HepG2 (cell line): ENCODE results near the gene ARHGAP4. TPM values are rescaled to one million over a fixed set of nuclear protein-coding genes. Genes with fewer than 3 reads are reported as not detected.
A peak's percentile ranks its signal among the peaks of the same experiment; 100 is the strongest.

Experiments used
- ATAC-seq: fragments of 200-7000 bp; cut with Tn5 transposase; 3 replicates; pipeline ENCODE4 v1.9.1; 2020; ENCODE audit warnings: mild to moderate bottlenecking, moderate library complexity
- BruUV-seq: library from RNA; stranded (reverse); fragments of 400-500 nt; replicated peaks from 2 replicates; lab custom pipeline; 2021; lab: Mats Ljungman, UMichigan
- CTCF ChIA-PET: fragments of 300-600 bp; formaldehyde crosslinking; extraction: SDS; loops from one replicate; lab custom pipeline; 2021; ENCODE audit warnings: low total read pairs, inconsistent platforms, low intra/inter-chr PET ratio; lab: Yijun Ruan, JAX
- POLR2A ChIA-PET: fragments of 350-600 bp; sonication (Branson Sonifier 250); formaldehyde crosslinking; loops from one replicate; lab custom pipeline; 2020; ENCODE audit warnings: antibody characterized with exemption, inconsistent platforms; lab: Yijun Ruan, JAX
- DNase-seq: peaks from one replicate; pipeline ENCODE4 v3.0.0-alpha.2; 2015; ENCODE audit warnings: low spot score
- FAIRE-seq: peaks from 3 replicates; lab custom pipeline; 2011; peaks lifted over from hg19 to GRCh38; lab: Jason Lieb, UNC
- H2AFZ ChIP-seq: one replicate; pipeline ENCODE4 v1.6.1; 2011; ENCODE audit warnings: low read length, inconsistent platforms
- H3K27ac ChIP-seq: fragments of 300-600 bp; 3 replicates; pipeline ENCODE4 v1.8.0; 2011; ENCODE audit warnings: mixed run types, mild to moderate bottlenecking, mixed read lengths, low read length, inconsistent platforms; ENCODE audit not compliant: insufficient read depth; ENCODE audit errors: extremely low read length
- H3K27me3 ChIP-seq, 2 experiments: fragments of 200-600 bp in 1 of 2; 2 replicates in 1 of 2; 3 replicates in 1 of 2; pipeline versions ENCODE4 v1.6.0 to v1.8.0; 2011; ENCODE audit warnings: low read length in 2 of 2, mild to moderate bottlenecking in 2 of 2, moderate library complexity in 2 of 2, inconsistent platforms in 1 of 2; ENCODE audit not compliant: insufficient read depth in 2 of 2, control insufficient read depth in 1 of 2
- H3K36me3 ChIP-seq, 2 experiments: fragments of 200-600 bp in 1 of 2; replicated peaks in 1 of 2; 2 replicates in 1 of 2; 3 replicates in 1 of 2; pipeline versions ENCODE4 v1.5.1 to v1.8.0; 2011; ENCODE audit warnings: low read length in 2 of 2, inconsistent platforms in 1 of 2; ENCODE audit not compliant: insufficient read depth in 2 of 2, control insufficient read depth in 1 of 2
- H3K4me1 ChIP-seq: 2 replicates; pipeline ENCODE4 v1.5.1; 2012; ENCODE audit warnings: low read length, inconsistent platforms; ENCODE audit not compliant: insufficient read depth
- H3K4me2 ChIP-seq: 2 replicates; pipeline ENCODE4 v1.6.0; 2011; ENCODE audit warnings: low read depth, low read length, inconsistent platforms
- H3K4me3 ChIP-seq, 3 experiments: fragments of 200-600 bp in 1 of 3; sonication (generic), shearing (Covaris generic) in 1 of 3; replicated peaks in 1 of 3; 2 replicates each; pipeline ENCODE4 v1.5.1; 2011 to 2016; ENCODE audit warnings: low read length in 3 of 3, inconsistent platforms in 2 of 3, low read depth in 2 of 3, mild to moderate bottlenecking in 2 of 3, control low read depth in 1 of 3, mixed read lengths in 1 of 3; ENCODE audit not compliant: insufficient read depth in 1 of 3
- H3K79me2 ChIP-seq: one replicate; pipeline ENCODE4 v1.6.1; 2011; ENCODE audit warnings: low read length, inconsistent platforms; ENCODE audit not compliant: insufficient read depth
- H3K9ac ChIP-seq: 2 replicates; pipeline ENCODE4 v1.6.0; 2011; ENCODE audit warnings: mild to moderate bottlenecking, low read depth, low read length, inconsistent platforms; ENCODE audit not compliant: insufficient read depth
- H3K9me3 ChIP-seq: 2 replicates; pipeline ENCODE4 v1.5.1; 2012; ENCODE audit warnings: mild to moderate bottlenecking, low read length
- H4K20me1 ChIP-seq: 2 replicates; pipeline ENCODE4 v1.6.0; 2011; ENCODE audit warnings: inconsistent platforms, mild to moderate bottlenecking, low read length, moderate library complexity; ENCODE audit not compliant: insufficient read depth
- AGO1 ChIP-seq: fragments of 200-400 bp; formaldehyde crosslinking; IDR thresholded peaks from 2 replicates; pipeline ENCODE4 v1.6.1; 2017; ENCODE audit warnings: mild to moderate bottlenecking, low read depth, low read length, moderate library complexity; ENCODE audit not compliant: poor library complexity, severe bottlenecking
- ARID2 ChIP-seq: sonication (generic); formaldehyde crosslinking; IDR thresholded peaks from 2 replicates; pipeline ENCODE4 v1.8.1; 2022; ENCODE audit warnings: mild to moderate bottlenecking, missing genetic modification reagents, borderline replicate concordance
- HNRNPL ChIP-seq: fragments of 200-400 bp; formaldehyde crosslinking; IDR thresholded peaks from 2 replicates; pipeline ENCODE4 v1.6.1; 2017; ENCODE audit warnings: mild to moderate bottlenecking, low read depth, low read length
- IRF1 ChIP-seq: sonication (generic); formaldehyde crosslinking; IDR thresholded peaks from 2 replicates; pipeline ENCODE4 v1.4.0; 2020; ENCODE audit warnings: low read depth, mild to moderate bottlenecking, missing genetic modification reagents
- RXRB ChIP-seq: IDR thresholded peaks from 2 replicates; pipeline ENCODE4 v1.6.1; 2016; ENCODE audit warnings: borderline replicate concordance, missing genetic modification reagents, missing compliant biosample characterization
- ZBTB33 ChIP-seq: sonication (generic); formaldehyde crosslinking; IDR thresholded peaks from 2 replicates; pipeline ENCODE4 v1.4.0; 2020; ENCODE audit warnings: missing genetic modification reagents
- ZNF280B ChIP-seq: sonication (generic); formaldehyde crosslinking; IDR thresholded peaks from 2 replicates; pipeline ENCODE4 v1.5.0; 2020; ENCODE audit warnings: missing genetic modification reagents, mild to moderate bottlenecking, borderline replicate concordance
- ZSCAN22 ChIP-seq: sonication (generic); formaldehyde crosslinking; IDR thresholded peaks from 2 replicates; pipeline ENCODE4 v1.4.0; 2020; ENCODE audit warnings: mild to moderate bottlenecking, missing genetic modification reagents
- WGBS: methylation state at CpG from one replicate; pipeline ENCODE4 v1.1.6; 2017; ENCODE audit warnings: low lambda C conversion rate; 5-methylcytosine and 5-hydroxymethylcytosine counted together
- in situ Hi-C: cut with HindIII; loops from 2 replicates; pipeline ENCODE4 v1.10.0; 2017; ENCODE audit warnings: low pct_unique_long_range_greater_than_20kb; ENCODE audit not compliant: extremely low pct_ligation_motif_present
- intact Hi-C: fragments of 100-400 bp; cut with micrococcal nuclease; formaldehyde crosslinking; loops from one replicate; pipeline ENCODE4 v1.10.0; 2022; ENCODE audit not compliant: unreplicated experiment
- polyA plus RNA-seq, 8 experiments: library from polyadenylated mRNA; depleted of rRNA in 3 of 8; stranded (reverse) in 7 of 8; unstranded in 1 of 8; fragments of >200 nt; fragmentation: Illumina TruSeq in 4 of 8; extraction: Trizol in 4 of 8; gene quantifications; 2 replicates each; pipeline versions ENCODE4 v1.2.1 to v1.2.3, GENCODE V29; 2011 to 2016; ENCODE audit warnings: low read depth in 4 of 8, missing spikeins in 1 of 8, mixed read lengths in 1 of 8; ENCODE audit not compliant: insufficient read depth in 1 of 8
- total RNA-seq, 5 experiments: library from RNA; depleted of rRNA; stranded (reverse); fragments of >200 nt; fragmentation: Illumina TruSeq; extraction: Trizol; gene quantifications; 2 replicates each; pipeline ENCODE4 v1.2.3, GENCODE V29; 2016; ENCODE audit warnings: low read depth in 1 of 5

The ARHGAP4 gene
- total and polyA plus RNA-seq, 2 of the 13 experiments (the other 11 are each of a cell fraction or from before 2014, with no cell fraction given): 0.57 to 0.64 TPM

GRCh38 chrX:153948847-153949805 lies 23.1 kb upstream of the ARHGAP4 start:
- H3K9me3 ChIP-seq: no peaks in the 10 kb centered on the region
- POLR2A ChIA-PET: interaction anchor here (2.1 to 5.8 kb wide), 3 partner anchors 21 to 185 kb away, joined by 6 to 82 read pairs (median 9); partner anchors contain the start of gene PLXNB3
- BruUV-seq: no TSS peak

More at GRCh38 chrX:153948847-153949805, 23.1 kb upstream of the ARHGAP4 start:
- 88% methylated on average over 15 of the region's 30 CpGs for WGBS
- no peak for ATAC-seq
- no peaks in the 10 kb centered on the region for H3K27me3 ChIP-seq
- FAIRE-seq: no peak
- no peak for DNase-seq
- H3K79me2 ChIP-seq: no peaks in the 10 kb centered on the region
- H4K20me1 ChIP-seq: no peaks in the 10 kb centered on the region
- no peak overlapping the region for H2AFZ ChIP-seq
- no peak overlapping the region for H3K4me2 ChIP-seq
- H3K36me3 ChIP-seq: peaks cover 10 to 33% of the 10 kb centered on the region in 2 experiments; a peak in 4 of 5 replicates
- CTCF ChIA-PET: interaction anchor here (3.6 kb wide), 1 partner anchor 25 kb away, joined by 29 read pairs; no protein-coding TSS in a partner anchor
- TF ChIP-seq ZBTB33 (CRISPR knock-in tag) (0 out of 2 replicates have a peak, but pooled peaks have one; percentile 18), IRF1 (CRISPR knock-in tag) (no peak), ZSCAN22 (CRISPR knock-in tag) (no peak), HNRNPL (0 out of 2 replicates have a peak, but pooled peaks have one; percentile 31), ZNF280B (CRISPR knock-in tag) (no peak), ARID2 (no peak), AGO1 (peak; percentile 12), RXRB (CRISPR knock-in tag) (no peak)
- no peak overlapping the region for H3K9ac ChIP-seq
- intact Hi-C loops: loop anchor here (10.0 kb wide), 1 partner anchor 184 kb away; the partner anchor contains the start of gene PLXNB3
- H3K4me1 ChIP-seq: peaks cover 47% of the 10 kb centered on the region
- no peak overlapping the region for H3K4me3 ChIP-seq
- H3K27ac ChIP-seq: peak overlapping the region; percentile 72
- in situ Hi-C loops: no loop called here
